ENCODE measurements around the gene UCN. TPM values are rescaled to one million over a fixed set of nuclear protein-coding genes. Genes with fewer than 3 reads are reported as not detected.

The UCN gene
- polyA plus RNA-seq, 1 donor (not counting 4 experiments of a cell fraction or from before 2014, with no cell fraction given), result 0.10 TPM

- TF ChIP-seq CTCF (optimal IDR thresholded peaks at IDR 0.05 in 1 of 3, IDR thresholded peaks at IDR 0.05 in 1 of 3, conservative IDR thresholded peaks at IDR 0.05 in 1 of 3; ENCODE audit: extremely low read depth in 1 of 3, insufficient read depth in 2 of 3, low read length in 3 of 3) (no peak), EZH2 (IDR thresholded peaks at IDR 0.05; ENCODE audit: low read length) (no peak)
- peaks cover 4% of the 10 kb centered on the region for H3K27me3 ChIP-seq (ENCODE audit: control insufficient read depth, extremely low read depth, insufficient read depth, low read length)
- H3K79me2 ChIP-seq (ENCODE audit: control insufficient read depth, insufficient read depth, low read length), result no peaks in the 10 kb centered on the region
- DNase-seq (ENCODE audit: low read depth, low spot score), result no peak
- H3K27ac ChIP-seq (ENCODE audit: control insufficient read depth, insufficient read depth, low read length), result no peak overlapping the region
- H3K9ac ChIP-seq (ENCODE audit: control insufficient read depth, extremely low read depth, insufficient read depth, low read length), result no peak overlapping the region
- dilution Hi-C loops (cut with MboI; ENCODE audit: extremely low pct_ligation_motif_present, low sequenced_read_pairs), result no loop called here
- no peak for FAIRE-seq
- no peak overlapping the region for H3K4me2 ChIP-seq (ENCODE audit: control insufficient read depth, extremely low read depth, insufficient read depth, low read depth, low read length)
- no peak overlapping the region for H2AFZ ChIP-seq (ENCODE audit: control insufficient read depth, low read length)
- peaks cover 8% of the 10 kb centered on the region for H3K4me1 ChIP-seq (ENCODE audit: control insufficient read depth, extremely low read depth, insufficient read depth, low read length)
- no peaks in the 10 kb centered on the region for H3K9me3 ChIP-seq (ENCODE audit: control insufficient read depth, low read depth, low read length)
- no peaks in the 10 kb centered on the region for H4K20me1 ChIP-seq (ENCODE audit: control insufficient read depth, extremely low read depth, insufficient read depth, low read length)
- H3K4me3 ChIP-seq (ENCODE audit: control insufficient read depth in 2 of 3, extremely low read depth in 1 of 3, insufficient read depth in 2 of 3, low read depth in 1 of 3, low read length in 3 of 3), result no peak overlapping the region
- no peaks in the 10 kb centered on the region for H3K36me3 ChIP-seq (ENCODE audit: control insufficient read depth in 2 of 2, extremely low read depth in 1 of 2, insufficient read depth in 2 of 2, low read length in 2 of 2)
- no peaks in the 10 kb centered on the region for H3K9me1 ChIP-seq (ENCODE audit: control insufficient read depth, extremely low read depth, insufficient read depth, low read length)
These were observed 11.8 kb downstream of the UCN start for GRCh38 chr2:27296481-27296880.

GRCh38 chr2:27294928-27295327 is 13.3 kb downstream of the UCN start:
- H2AFZ ChIP-seq (ENCODE audit: control insufficient read depth, low read length), result no peak overlapping the region
- H3K9me3 ChIP-seq (ENCODE audit: control insufficient read depth, low read depth, low read length), result no peaks in the 10 kb centered on the region
- no peaks in the 10 kb centered on the region for H3K9me1 ChIP-seq (ENCODE audit: control insufficient read depth, extremely low read depth, insufficient read depth, low read length)
- peaks cover 8% of the 10 kb centered on the region for H3K4me1 ChIP-seq (ENCODE audit: control insufficient read depth, extremely low read depth, insufficient read depth, low read length)
- no peak overlapping the region for H3K27ac ChIP-seq (ENCODE audit: control insufficient read depth, insufficient read depth, low read length)
- dilution Hi-C loops (cut with MboI; ENCODE audit: extremely low pct_ligation_motif_present, low sequenced_read_pairs), result no loop called here
- no peaks in the 10 kb centered on the region for H4K20me1 ChIP-seq (ENCODE audit: control insufficient read depth, extremely low read depth, insufficient read depth, low read length)
- no peak overlapping the region for H3K4me2 ChIP-seq (ENCODE audit: control insufficient read depth, extremely low read depth, insufficient read depth, low read depth, low read length)
- no peak overlapping the region for H3K9ac ChIP-seq (ENCODE audit: control insufficient read depth, extremely low read depth, insufficient read depth, low read length)
- no peak for FAIRE-seq
- no peaks in the 10 kb centered on the region for H3K79me2 ChIP-seq (ENCODE audit: control insufficient read depth, insufficient read depth, low read length)
- DNase-seq (ENCODE audit: low read depth, low spot score), result no peak
- peaks cover 4% of the 10 kb centered on the region for H3K27me3 ChIP-seq (ENCODE audit: control insufficient read depth, extremely low read depth, insufficient read depth, low read length)
- no peak for TF ChIP-seq EZH2 (IDR thresholded peaks at IDR 0.05; ENCODE audit: low read length)
- no peak for TF ChIP-seq CTCF (optimal IDR thresholded peaks at IDR 0.05 in 1 of 3, IDR thresholded peaks at IDR 0.05 in 1 of 3, conservative IDR thresholded peaks at IDR 0.05 in 1 of 3; ENCODE audit: extremely low read depth in 1 of 3, insufficient read depth in 2 of 3, low read length in 3 of 3)
- H3K4me3 ChIP-seq (ENCODE audit: control insufficient read depth in 2 of 3, extremely low read depth in 1 of 3, insufficient read depth in 2 of 3, low read depth in 1 of 3, low read length in 3 of 3), result no peak overlapping the region
- no peaks in the 10 kb centered on the region for H3K36me3 ChIP-seq (ENCODE audit: control insufficient read depth in 2 of 2, extremely low read depth in 1 of 2, insufficient read depth in 2 of 2, low read length in 2 of 2)

Measured in keratinocyte (primary cell).